C4-2B (cell line): ENCODE measurements around the gene ADAM19.

Experiments used
- H3K27ac ChIP-seq: fragments of 450-650 bp; 2 replicates; pipeline ENCODE4 v1.5.1; 2017
- ZFX ChIP-seq: fragments of 450-650 bp; IDR thresholded peaks from 2 replicates; pipeline ENCODE4 v1.6.1; 2017
- TF ChIP-seq, protein P1 (sequence below): fragments of 450-650 bp; conservative IDR thresholded peaks from 2 replicates; pipeline ENCODE4 v1.5.1; 2017; ENCODE audit warnings: mild to moderate bottlenecking

The ADAM19 gene

DNA sequence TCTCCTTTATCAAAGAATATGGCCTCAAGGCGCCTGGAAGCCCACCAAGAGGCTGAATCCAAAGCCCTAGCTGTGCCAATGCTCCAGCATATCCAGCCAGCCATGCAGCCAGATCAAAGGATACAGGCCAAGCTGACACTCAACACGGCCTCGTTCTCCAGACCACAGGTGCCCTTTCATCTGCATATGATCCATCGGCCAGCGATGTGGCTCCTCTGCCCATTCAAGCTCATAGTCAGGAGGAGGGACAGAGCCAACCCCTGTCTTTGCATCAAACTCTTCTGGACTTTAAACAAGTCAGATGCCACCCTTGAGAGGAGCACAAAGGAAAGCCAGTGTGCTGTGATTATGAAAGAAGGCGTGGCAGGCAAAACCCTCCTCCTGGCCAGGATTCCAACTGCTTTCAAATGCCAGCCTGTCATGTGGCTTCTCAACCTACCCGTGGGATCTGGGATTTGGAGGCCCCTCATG, 42.5 kb downstream of the ADAM19 start:
- H3K27ac ChIP-seq, result no peak overlapping the region
- no peak for TF ChIP-seq ZFX
- TF ChIP-seq, protein P1, sequence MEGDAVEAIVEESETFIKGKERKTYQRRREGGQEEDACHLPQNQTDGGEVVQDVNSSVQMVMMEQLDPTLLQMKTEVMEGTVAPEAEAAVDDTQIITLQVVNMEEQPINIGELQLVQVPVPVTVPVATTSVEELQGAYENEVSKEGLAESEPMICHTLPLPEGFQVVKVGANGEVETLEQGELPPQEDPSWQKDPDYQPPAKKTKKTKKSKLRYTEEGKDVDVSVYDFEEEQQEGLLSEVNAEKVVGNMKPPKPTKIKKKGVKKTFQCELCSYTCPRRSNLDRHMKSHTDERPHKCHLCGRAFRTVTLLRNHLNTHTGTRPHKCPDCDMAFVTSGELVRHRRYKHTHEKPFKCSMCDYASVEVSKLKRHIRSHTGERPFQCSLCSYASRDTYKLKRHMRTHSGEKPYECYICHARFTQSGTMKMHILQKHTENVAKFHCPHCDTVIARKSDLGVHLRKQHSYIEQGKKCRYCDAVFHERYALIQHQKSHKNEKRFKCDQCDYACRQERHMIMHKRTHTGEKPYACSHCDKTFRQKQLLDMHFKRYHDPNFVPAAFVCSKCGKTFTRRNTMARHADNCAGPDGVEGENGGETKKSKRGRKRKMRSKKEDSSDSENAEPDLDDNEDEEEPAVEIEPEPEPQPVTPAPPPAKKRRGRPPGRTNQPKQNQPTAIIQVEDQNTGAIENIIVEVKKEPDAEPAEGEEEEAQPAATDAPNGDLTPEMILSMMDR, result no peak

DNA sequence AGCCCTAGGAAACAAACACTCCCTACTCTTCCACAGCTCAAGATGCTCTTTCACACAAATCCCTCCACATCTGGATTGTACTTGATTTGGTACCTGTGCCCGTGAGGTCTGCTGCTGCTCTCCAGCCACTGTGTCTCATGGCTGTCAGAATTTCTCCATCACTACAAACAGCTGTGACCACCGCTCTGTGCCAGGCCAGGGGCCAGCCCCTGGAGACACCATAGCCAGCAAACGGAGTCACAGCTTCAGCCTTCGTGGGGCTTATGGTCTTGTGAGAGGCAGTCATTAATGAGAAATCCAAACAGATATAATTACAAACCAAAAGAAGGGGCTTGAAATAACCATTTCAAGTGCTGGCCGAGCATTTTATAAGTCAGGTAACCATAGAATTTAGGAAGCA, 43.6 kb downstream of the ADAM19 start:
- TF ChIP-seq ZFX, result no peak
- TF ChIP-seq, protein P1, result no peak
- H3K27ac ChIP-seq, result no peak overlapping the region

DNA sequence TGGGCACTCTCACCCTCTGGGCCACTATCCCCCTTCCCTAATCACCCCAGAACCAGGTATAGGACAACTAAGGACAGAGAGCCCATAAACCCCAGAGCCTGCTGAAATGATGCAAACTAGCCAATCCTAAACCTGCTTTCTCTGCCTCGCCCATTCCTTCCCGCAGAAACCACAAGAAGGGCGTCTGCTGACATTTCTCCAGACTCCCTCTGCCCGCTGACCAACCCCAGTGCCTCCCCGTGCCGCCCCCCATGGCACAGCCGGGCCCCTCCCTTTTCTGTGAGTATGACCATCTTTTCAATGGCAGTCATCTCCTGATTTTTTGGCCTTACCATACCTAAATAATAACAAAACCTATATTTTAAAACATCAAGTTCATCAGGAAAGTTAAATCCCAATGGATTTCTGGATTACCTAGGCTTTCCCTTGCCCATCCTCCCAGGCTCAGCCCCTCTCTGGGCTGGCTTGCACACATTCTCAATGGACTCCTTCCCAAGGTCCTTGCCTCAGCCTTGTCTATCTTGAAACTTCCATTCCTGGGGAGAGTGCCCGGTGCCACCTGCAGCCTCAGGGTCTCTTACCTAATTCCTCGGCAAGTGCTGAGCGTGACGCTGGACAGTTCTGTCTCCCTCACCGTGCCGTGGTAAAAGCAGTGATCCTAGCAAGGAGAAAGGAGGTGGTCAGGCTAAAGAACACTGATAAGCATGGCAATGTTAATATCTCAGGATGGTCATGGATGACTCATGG, 45.2 kb downstream of the ADAM19 start:
- H3K27ac ChIP-seq, result no peak overlapping the region
- TF ChIP-seq, protein P1, result no peak
- no peak for TF ChIP-seq ZFX

DNA sequence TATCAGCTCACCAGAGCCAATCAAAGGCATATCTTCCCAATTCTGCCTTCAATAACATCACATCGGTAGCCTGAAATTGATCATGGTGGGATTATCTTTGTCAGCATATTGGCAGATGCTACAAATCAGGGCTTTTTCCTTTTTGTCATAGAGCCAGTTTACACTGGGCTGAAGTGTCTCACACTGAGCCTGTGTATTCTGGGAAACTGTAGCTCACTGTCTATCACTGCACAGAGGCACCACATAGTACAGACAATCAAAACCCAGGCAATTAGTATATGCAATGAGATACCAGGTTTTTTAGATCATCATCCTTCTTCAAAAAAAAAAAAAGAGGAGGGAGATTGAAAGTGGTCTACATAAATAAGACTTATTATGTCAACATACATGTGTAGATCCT, 46.6 kb downstream of the ADAM19 start:
- no peak for TF ChIP-seq ZFX
- TF ChIP-seq, protein P1, result no peak
- no peak overlapping the region for H3K27ac ChIP-seq

DNA sequence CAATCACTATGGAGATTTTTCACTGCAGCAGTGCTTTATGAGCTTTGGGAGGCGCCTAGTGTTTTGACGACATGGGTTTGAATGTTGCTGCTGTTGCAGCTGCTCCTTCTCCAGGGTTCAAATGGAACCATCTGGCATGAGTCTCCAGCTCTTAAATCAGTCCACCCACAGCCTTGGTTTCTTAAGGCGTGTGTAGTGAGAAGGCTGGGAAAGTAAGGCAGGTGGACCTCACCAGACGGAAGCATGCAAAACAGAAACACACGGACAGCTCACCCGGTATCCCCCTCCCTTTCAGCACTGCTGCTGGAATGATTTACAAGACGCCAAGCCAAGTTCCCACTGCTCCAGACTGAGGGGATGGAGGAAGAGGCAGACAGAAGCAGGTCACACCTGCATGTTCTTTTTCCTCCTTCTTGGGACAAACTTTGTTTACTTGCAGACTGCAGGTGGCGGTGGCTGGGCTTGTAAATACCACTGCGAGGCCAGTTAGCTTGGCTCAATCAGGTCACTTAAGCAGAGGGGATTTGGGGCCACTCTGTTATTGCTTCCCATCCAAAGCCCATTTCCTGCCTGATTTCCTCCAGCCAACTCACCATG, 47.4 kb downstream of the ADAM19 start:
- H3K27ac ChIP-seq, result no peak overlapping the region
- TF ChIP-seq, protein P1, result no peak
- TF ChIP-seq ZFX, result no peak

DNA sequence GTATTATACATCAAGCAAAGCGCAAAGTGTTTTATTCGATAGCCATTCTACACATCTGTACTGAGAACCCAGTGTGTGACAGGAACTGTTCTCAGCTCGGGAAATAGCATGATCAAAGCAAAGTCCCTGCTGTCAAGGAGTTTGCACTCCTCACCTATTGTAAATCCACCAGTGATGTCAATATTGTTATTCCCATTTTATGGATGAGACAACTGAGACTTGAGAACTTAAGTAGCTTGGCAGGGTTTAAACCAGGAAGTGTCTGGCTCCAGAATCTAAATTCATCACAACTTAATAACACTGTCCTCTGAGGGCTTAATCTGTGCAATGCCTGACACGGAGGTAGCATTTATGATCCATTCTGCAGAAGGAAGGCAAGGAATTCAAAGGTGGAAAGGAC, 50.7 kb downstream of the ADAM19 start:
- no peak overlapping the region for H3K27ac ChIP-seq
- TF ChIP-seq, protein P1, result no peak
- TF ChIP-seq ZFX, result no peak

DNA sequence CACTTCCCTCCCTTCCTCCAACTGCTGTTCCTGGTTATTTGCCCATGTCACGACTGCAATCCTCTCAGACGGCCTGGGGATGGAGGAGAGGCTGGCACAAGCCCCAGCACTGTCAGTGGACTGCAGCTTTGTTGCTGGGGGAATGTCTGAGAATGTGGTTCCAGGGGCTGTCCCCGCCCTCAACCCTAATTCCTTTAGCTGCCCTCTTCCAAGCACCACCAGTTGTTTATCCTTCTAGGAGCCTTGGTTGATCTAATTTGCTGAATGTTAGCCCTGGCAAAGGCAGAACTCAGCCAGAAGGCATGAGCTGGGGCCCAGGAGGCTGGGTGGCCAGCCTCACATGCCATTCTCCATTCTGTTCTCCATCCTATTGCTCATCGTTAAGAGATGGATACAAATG, 51.6 kb downstream of the ADAM19 start:
- TF ChIP-seq, protein P1, result no peak
- no peak for TF ChIP-seq ZFX

More for the DNA sequence above, 51.6 kb downstream of the ADAM19 start:
- H3K27ac ChIP-seq, result no peak overlapping the region
